OCI-LY7 (cell line): Measurements from ENCODE around the gene GLB1L2.

Source experiments
- EZH2phosphoT487 ChIP-seq: fragments of 200-600 bp; sonication (generic); IDR thresholded peaks from 2 replicates; pipeline ENCODE4 v1.6.1; 2018; ENCODE audit warnings: low read depth, borderline replicate concordance, mild to moderate bottlenecking, mixed run types, antibody characterized with exemption, low read length, moderate library complexity, mixed read lengths
- TF ChIP-seq, protein P1 (sequence below): fragments of 200-600 bp; sonication (generic); conservative IDR thresholded peaks from 2 replicates; pipeline ENCODE4 v1.5.1; 2014; ENCODE audit warnings: mild to moderate bottlenecking, antibody characterized with exemption, low read length, moderate library complexity, mixed read lengths

DNA sequence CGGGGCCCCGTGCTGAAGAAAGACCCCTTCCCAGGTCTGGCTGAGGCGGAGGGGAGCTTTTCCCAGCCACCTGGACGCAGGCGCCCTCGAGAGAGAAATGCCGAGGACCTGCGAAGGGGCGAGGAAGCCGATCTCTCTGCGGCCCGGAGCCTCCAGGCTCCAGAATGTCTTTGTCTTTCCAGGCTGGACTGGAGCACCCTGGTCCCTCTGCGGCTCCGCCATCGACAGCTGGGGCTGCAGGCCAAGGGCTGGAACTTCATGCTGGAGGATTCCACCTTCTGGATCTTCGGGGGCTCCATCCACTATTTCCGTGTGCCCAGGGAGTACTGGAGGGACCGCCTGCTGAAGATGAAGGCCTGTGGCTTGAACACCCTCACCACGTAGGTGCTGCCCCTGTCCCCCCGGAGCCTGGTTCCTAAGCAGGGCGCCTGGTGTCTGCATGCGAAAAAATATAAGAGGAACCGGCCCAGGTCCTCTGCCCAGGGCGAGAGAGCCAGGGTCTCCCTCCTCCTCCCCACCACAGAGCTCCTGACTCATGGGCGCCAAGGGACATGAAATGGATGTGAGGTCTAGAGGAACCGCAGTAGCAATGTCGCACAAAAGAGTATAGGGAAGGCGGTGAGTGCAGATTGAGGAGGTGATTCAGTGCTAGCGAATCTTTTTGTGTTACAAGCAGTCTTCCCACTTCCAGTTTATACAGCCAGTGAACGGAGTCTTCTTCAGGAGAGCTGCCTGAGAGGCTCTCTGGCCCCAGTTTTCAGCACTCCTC, 11.0 kb downstream of the GLB1L2 start:
- TF ChIP-seq EZH2phosphoT487: no peak
- TF ChIP-seq, protein P1, sequence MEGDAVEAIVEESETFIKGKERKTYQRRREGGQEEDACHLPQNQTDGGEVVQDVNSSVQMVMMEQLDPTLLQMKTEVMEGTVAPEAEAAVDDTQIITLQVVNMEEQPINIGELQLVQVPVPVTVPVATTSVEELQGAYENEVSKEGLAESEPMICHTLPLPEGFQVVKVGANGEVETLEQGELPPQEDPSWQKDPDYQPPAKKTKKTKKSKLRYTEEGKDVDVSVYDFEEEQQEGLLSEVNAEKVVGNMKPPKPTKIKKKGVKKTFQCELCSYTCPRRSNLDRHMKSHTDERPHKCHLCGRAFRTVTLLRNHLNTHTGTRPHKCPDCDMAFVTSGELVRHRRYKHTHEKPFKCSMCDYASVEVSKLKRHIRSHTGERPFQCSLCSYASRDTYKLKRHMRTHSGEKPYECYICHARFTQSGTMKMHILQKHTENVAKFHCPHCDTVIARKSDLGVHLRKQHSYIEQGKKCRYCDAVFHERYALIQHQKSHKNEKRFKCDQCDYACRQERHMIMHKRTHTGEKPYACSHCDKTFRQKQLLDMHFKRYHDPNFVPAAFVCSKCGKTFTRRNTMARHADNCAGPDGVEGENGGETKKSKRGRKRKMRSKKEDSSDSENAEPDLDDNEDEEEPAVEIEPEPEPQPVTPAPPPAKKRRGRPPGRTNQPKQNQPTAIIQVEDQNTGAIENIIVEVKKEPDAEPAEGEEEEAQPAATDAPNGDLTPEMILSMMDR: no peak
